Measurements from ENCODE around the gene BRAF. TPM values are rescaled to one million over a fixed set of nuclear protein-coding genes. Genes with fewer than 3 reads are reported as not detected.

Gene BRAF
- total RNA-seq, 1 donor from 2014 or later = 26.0 TPM

DNA sequence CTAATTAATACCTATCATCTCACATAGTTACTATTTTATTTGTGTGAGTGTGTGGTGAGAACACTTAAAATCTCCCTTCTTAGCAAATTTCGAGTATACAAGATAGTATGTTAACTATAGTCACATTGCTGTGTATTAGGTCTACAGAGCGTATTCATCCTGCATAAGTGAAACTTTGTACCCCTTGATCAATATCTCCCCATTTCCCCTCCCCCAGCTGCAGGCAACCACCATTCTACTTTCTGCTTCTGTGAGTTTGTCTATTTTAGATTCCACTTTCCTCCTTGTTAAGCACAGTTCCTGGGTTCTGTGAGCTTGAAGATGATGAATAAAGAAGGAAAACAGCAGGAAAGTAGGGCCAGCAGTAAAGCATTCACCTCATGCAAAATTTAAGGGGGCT is 47.6 kb upstream of the BRAF start:
- no peaks in the 10 kb centered on the region for H3K9me3 Mint-ChIP-seq (ENCODE audit: unreplicated experiment)
- H2AFZ ChIP-seq (ENCODE audit: low read depth, low read length) = no peak overlapping the region
- TF ChIP-seq, protein P1, sequence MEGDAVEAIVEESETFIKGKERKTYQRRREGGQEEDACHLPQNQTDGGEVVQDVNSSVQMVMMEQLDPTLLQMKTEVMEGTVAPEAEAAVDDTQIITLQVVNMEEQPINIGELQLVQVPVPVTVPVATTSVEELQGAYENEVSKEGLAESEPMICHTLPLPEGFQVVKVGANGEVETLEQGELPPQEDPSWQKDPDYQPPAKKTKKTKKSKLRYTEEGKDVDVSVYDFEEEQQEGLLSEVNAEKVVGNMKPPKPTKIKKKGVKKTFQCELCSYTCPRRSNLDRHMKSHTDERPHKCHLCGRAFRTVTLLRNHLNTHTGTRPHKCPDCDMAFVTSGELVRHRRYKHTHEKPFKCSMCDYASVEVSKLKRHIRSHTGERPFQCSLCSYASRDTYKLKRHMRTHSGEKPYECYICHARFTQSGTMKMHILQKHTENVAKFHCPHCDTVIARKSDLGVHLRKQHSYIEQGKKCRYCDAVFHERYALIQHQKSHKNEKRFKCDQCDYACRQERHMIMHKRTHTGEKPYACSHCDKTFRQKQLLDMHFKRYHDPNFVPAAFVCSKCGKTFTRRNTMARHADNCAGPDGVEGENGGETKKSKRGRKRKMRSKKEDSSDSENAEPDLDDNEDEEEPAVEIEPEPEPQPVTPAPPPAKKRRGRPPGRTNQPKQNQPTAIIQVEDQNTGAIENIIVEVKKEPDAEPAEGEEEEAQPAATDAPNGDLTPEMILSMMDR (IDR thresholded peaks at IDR 0.05; ENCODE audit: insufficient read depth, low read depth, low read length) = no peak
- TF ChIP-seq EZH2 (IDR thresholded peaks at IDR 0.05; ENCODE audit: insufficient read depth, low read length) = no peak
- no peak overlapping the region for H3K4me2 ChIP-seq (ENCODE audit: low read length)
- H3K9ac ChIP-seq (ENCODE audit: low read length) = no peak overlapping the region
- no peak overlapping the region for H3K4me3 ChIP-seq (ENCODE audit: insufficient read depth, low read depth, low read length)
- no peaks in the 10 kb centered on the region for H3K27me3 ChIP-seq (ENCODE audit: insufficient read depth, low read length)
- no peaks in the 10 kb centered on the region for H4K20me1 ChIP-seq (ENCODE audit: insufficient read depth, low read length)
- no peaks in the 10 kb centered on the region for H3K36me3 Mint-ChIP-seq (ENCODE audit: low read depth, unreplicated experiment)
- no peaks in the 10 kb centered on the region for H3K4me1 ChIP-seq (ENCODE audit: insufficient read depth, low read length)
- H3K36me3 ChIP-seq (ENCODE audit: insufficient read depth, low read length) = no peaks in the 10 kb centered on the region
- no peaks in the 10 kb centered on the region for H3K9me3 ChIP-seq (ENCODE audit: insufficient read depth, low read depth, low read length)
- no peak overlapping the region for H3K27ac ChIP-seq (ENCODE audit: low read depth, low read length)
- no peak overlapping the region for H3K27ac Mint-ChIP-seq (ENCODE audit: unreplicated experiment)
- no peaks in the 10 kb centered on the region for H3K79me2 ChIP-seq (ENCODE audit: insufficient read depth, low read length)
- H3K27me3 Mint-ChIP-seq (ENCODE audit: low read depth, unreplicated experiment) = peaks cover 2% of the 10 kb centered on the region
- DNase-seq (ENCODE audit: low read depth) (no peak), FAIRE-seq (no peak)
- no peaks in the 10 kb centered on the region for H3K4me1 Mint-ChIP-seq (ENCODE audit: low read depth, unreplicated experiment)
- H3K4me3 Mint-ChIP-seq (ENCODE audit: unreplicated experiment) = no peak overlapping the region

DNA sequence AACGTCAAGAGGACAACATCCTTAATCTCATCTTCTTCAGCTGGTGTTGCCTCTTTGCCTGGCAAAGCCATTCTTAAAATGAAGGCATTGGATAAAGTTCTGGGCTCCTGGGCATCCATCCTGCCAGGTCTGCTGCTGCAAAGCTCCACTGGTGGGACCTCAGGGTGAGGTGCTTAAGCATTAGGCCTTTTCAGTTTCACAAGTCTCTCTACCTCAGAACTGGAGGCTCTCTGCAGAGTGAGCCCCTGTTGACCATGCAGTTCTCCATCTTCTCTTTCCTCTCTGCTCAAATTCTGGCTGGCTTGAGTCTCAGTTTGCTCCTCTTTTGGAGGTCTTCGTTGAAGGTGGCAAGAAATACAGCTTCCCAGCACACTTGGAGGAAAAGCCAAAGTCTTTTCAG is 42.7 kb upstream of the BRAF start:
- Histone ChIP-seq H3K4me3 (ENCODE audit: insufficient read depth, low read depth, low read length) (no peak overlapping the region), H3K4me1 (ENCODE audit: insufficient read depth, low read length) (no peaks in the 10 kb centered on the region), H3K9ac (ENCODE audit: low read length) (no peak overlapping the region), H4K20me1 (ENCODE audit: insufficient read depth, low read length) (no peaks in the 10 kb centered on the region), H2AFZ (ENCODE audit: low read depth, low read length) (no peak overlapping the region), H3K79me2 (ENCODE audit: insufficient read depth, low read length) (no peaks in the 10 kb centered on the region), H3K4me2 (ENCODE audit: low read length) (no peak overlapping the region), H3K9me3 (ENCODE audit: insufficient read depth, low read depth, low read length) (no peaks in the 10 kb centered on the region), H3K27me3 (ENCODE audit: insufficient read depth, low read length) (no peaks in the 10 kb centered on the region), H3K36me3 (ENCODE audit: insufficient read depth, low read length) (no peaks in the 10 kb centered on the region), H3K27ac (ENCODE audit: low read depth, low read length) (no peak overlapping the region)
- Mint-ChIP-seq H3K36me3 (ENCODE audit: low read depth, unreplicated experiment) (no peaks in the 10 kb centered on the region), H3K9me3 (ENCODE audit: unreplicated experiment) (no peaks in the 10 kb centered on the region), H3K4me1 (ENCODE audit: low read depth, unreplicated experiment) (no peaks in the 10 kb centered on the region), H3K4me3 (ENCODE audit: unreplicated experiment) (no peak overlapping the region), H3K27ac (ENCODE audit: unreplicated experiment) (no peak overlapping the region), H3K27me3 (ENCODE audit: low read depth, unreplicated experiment) (peaks cover 4% of the 10 kb centered on the region)
- FAIRE-seq = no peak
- DNase-seq (ENCODE audit: low read depth) = no peak
- TF ChIP-seq, protein P1 (IDR thresholded peaks at IDR 0.05; ENCODE audit: insufficient read depth, low read depth, low read length) = no peak
- no peak for TF ChIP-seq EZH2 (IDR thresholded peaks at IDR 0.05; ENCODE audit: insufficient read depth, low read length)

DNA sequence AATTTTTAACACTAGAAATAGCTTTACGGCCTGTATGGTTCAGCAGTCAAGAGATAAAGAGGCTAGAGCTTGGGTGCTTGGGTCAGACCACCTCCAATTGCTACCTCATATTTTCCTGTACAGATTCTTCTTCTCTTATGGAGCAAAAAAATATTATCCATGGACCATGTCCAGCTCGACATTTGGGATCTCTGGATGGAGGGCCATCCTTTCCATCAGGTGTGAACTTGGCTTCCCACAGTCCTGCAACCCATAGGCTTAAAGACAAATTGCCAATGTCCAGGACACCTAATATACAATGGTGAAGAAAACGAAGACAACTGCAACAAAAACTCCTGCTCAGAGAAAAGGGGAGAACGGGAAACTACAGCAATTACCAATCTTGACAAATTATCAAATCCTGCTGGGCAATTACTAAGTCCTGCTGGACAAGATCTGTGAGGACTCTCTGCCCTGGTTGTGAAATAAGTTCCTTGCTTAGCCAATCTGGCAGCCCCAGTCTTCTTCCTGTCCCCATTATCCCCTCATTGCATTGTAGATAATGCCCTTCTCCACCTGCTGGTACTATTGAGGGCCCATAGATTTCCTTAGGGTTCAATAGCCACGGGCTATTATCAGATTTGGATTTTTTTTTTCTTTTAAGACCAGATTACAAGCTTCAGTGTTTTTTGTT is 42.0 kb upstream of the BRAF start:
- no peak overlapping the region for H3K9ac ChIP-seq (ENCODE audit: low read length)
- no peaks in the 10 kb centered on the region for H3K9me3 ChIP-seq (ENCODE audit: insufficient read depth, low read depth, low read length)
- Mint-ChIP-seq H3K27ac (ENCODE audit: unreplicated experiment) (no peak overlapping the region), H3K27me3 (ENCODE audit: low read depth, unreplicated experiment) (peaks cover 4% of the 10 kb centered on the region), H3K9me3 (ENCODE audit: unreplicated experiment) (no peaks in the 10 kb centered on the region), H3K4me3 (ENCODE audit: unreplicated experiment) (no peak overlapping the region), H3K36me3 (ENCODE audit: low read depth, unreplicated experiment) (no peaks in the 10 kb centered on the region), H3K4me1 (ENCODE audit: low read depth, unreplicated experiment) (no peaks in the 10 kb centered on the region)
- H4K20me1 ChIP-seq (ENCODE audit: insufficient read depth, low read length) = no peaks in the 10 kb centered on the region
- H3K79me2 ChIP-seq (ENCODE audit: insufficient read depth, low read length) = no peaks in the 10 kb centered on the region
- no peak overlapping the region for H3K4me2 ChIP-seq (ENCODE audit: low read length)
- H3K36me3 ChIP-seq (ENCODE audit: insufficient read depth, low read length) = no peaks in the 10 kb centered on the region
- H2AFZ ChIP-seq (ENCODE audit: low read depth, low read length) = no peak overlapping the region
- H3K4me1 ChIP-seq (ENCODE audit: insufficient read depth, low read length) = no peaks in the 10 kb centered on the region
- TF ChIP-seq, protein P1 (IDR thresholded peaks at IDR 0.05; ENCODE audit: insufficient read depth, low read depth, low read length) = no peak
- TF ChIP-seq EZH2 (IDR thresholded peaks at IDR 0.05; ENCODE audit: insufficient read depth, low read length) = no peak
- FAIRE-seq (no peak), DNase-seq (ENCODE audit: low read depth) (no peak)
- no peaks in the 10 kb centered on the region for H3K27me3 ChIP-seq (ENCODE audit: insufficient read depth, low read length)
- no peak overlapping the region for H3K4me3 ChIP-seq (ENCODE audit: insufficient read depth, low read depth, low read length)
- no peak overlapping the region for H3K27ac ChIP-seq (ENCODE audit: low read depth, low read length)

Measured in astrocyte (in vitro differentiated cells and primary cell).